Measurements from ENCODE around the gene RCAN2.

GRCh38 chr6:46234700-46235099, 256.5 kb downstream of the RCAN2 start:
- TF ChIP-seq POLR2A (IDR thresholded peaks at IDR 0.05) (no peak), CTCF (IDR thresholded peaks at IDR 0.05 in 8 of 11, conservative IDR thresholded peaks at IDR 0.05 in 3 of 11) (no peak), POLR2AphosphoS5 (IDR thresholded peaks at IDR 0.05) (no peak)
